Stimulated activated naive CD8-positive, alpha-beta T cell treated with anti-CD3 and anti-CD28 coated beads, Interleukin-15, amount 100 ng/mL, for 72 hours (primary cell): ENCODE data around the gene TUT7.

Experiments
- ATAC-seq: fragments of 150-1000 bp; cut with Tn5 transposase; 2 replicates; pipeline ENCODE4 v1.10.0; 2021; ENCODE audit warnings: mild to moderate bottlenecking, moderate library complexity
- DNase-seq, 2 donors: peaks; one replicate each; pipeline ENCODE4 v3.0.0; 2021 to 2022
- H3K27ac Mint-ChIP-seq, 2 donors: one replicate each; pipeline ENCODE4 v1.8.0; 2022; ENCODE audit warnings: mild to moderate bottlenecking in 2 of 2, mixed read lengths in 2 of 2, moderate library complexity in 2 of 2
- H3K27me3 Mint-ChIP-seq: one replicate; pipeline ENCODE4 v1.8.0; 2022; ENCODE audit warnings: mixed read lengths
- H3K4me1 Mint-ChIP-seq: one replicate; pipeline ENCODE4 v1.8.0; 2022; ENCODE audit warnings: mild to moderate bottlenecking, mixed read lengths
- H3K4me3 Mint-ChIP-seq, 2 donors: one replicate each; pipeline ENCODE4 v1.8.0; 2022; ENCODE audit warnings: mild to moderate bottlenecking in 2 of 2, mixed read lengths in 2 of 2, moderate library complexity in 1 of 2
- H3K9me3 Mint-ChIP-seq, 2 donors: one replicate each; pipeline ENCODE4 v1.8.0; 2022; ENCODE audit warnings: mixed read lengths in 2 of 2

The TUT7 gene

DNA sequence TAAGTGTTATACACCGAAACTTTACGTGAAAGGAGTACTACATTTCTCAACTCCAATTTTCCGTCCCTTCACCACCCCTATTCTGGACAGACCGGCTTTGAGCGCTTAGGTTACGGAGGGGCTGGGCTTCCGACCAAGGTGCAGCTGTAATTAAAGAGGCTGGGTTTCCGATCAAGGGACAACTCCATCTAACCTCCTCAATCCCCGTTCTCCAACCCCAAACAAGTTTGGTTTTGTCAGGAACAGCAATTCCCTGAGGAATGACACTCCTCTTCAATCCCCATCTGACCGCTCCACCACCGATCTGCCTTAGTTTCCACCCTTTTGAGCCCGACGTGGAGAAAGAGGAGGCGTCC is 577 bp downstream of the TUT7 start:
- H3K27ac Mint-ChIP-seq = peak overlapping the region; percentile 98
- ATAC-seq = peak; percentile 45
- H3K4me3 Mint-ChIP-seq = peak overlapping the region; percentile 99 to 100
- peaks cover 42% of the 10 kb centered on the region for H3K4me1 Mint-ChIP-seq
- H3K9me3 Mint-ChIP-seq = no peaks in the 10 kb centered on the region
- H3K27me3 Mint-ChIP-seq = no peaks in the 10 kb centered on the region
- peak in 1 of 2 donors; percentile 37 for DNase-seq

DNA sequence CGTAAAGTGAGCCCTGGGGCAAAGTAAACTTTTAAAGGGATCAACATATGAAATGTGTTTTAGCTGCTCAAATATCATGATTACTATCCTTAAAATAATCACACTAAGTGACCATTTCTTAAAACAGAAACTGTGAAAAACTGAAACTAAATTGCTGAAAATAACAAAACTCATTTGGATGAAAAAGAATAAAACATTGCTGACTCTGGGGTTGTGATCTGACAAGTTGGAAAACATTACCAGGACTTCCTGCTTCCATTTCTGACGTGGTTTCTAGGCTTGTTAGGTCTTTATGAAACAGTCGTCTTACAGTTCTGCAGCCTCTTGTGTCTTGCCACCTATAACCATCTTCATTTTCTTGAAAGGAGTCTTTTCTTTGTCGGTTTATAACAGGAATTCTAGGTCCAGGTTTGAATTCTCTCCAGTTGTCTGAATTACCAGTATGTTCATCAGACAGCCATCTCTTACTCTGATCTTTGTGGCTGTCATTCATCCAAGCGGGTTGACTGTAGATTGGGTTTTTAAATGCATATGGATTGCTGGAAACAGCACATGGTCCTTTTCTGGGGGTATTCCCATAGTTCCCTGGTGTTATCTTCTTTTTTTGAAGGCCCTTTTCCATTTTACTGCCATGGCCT is 1.7 kb downstream of the TUT7 start:
- Mint-ChIP-seq H3K27ac (peak overlapping the region; percentile 71 to 98), H3K9me3 (no peaks in the 10 kb centered on the region), H3K27me3 (no peaks in the 10 kb centered on the region), H3K4me1 (peaks cover 53% of the 10 kb centered on the region), H3K4me3 (peak overlapping the region; percentile 76 to 100)
- DNase-seq (peak in 1 of 2 donors; percentile 16), ATAC-seq (peak; percentile 33)

DNA sequence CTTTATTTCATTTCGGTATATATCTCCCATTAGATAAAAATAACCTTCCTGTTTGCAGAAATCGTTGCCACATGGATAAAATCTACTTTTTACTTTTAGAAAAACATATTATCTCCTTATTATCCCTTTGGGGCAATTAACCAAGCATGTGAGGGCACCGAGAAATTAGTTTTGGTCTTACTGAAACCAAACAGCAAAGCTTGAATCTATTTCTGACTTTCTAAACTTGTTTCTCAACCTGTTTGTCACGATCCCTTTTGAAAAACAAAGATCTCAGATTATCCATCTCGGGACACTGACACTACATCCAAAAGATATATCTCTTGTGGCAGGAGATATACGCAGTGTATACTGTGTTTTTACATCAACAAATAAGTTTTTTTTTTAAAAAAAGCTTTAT is 2.3 kb downstream of the TUT7 start:
- Mint-ChIP-seq H3K27me3 (no peaks in the 10 kb centered on the region), H3K4me3 (peak overlapping the region; percentile 68 to 100), H3K9me3 (no peaks in the 10 kb centered on the region), H3K27ac (peak overlapping the region; percentile 19 to 34), H3K4me1 (peaks cover 53% of the 10 kb centered on the region)
- no peak for ATAC-seq
- no peak for DNase-seq

GRCh38 chr9:86350006-86350760 is 4.0 kb downstream of the TUT7 start:
- no peaks in the 10 kb centered on the region for H3K9me3 Mint-ChIP-seq
- ATAC-seq (no peak), DNase-seq (no peak)
- peak overlapping the region; percentile 44 to 54 for H3K4me3 Mint-ChIP-seq
- H3K27ac Mint-ChIP-seq = no peak overlapping the region
- H3K27me3 Mint-ChIP-seq = no peaks in the 10 kb centered on the region
- H3K4me1 Mint-ChIP-seq = peaks cover 47% of the 10 kb centered on the region

- no peaks in the 10 kb centered on the region for H3K9me3 Mint-ChIP-seq
- DNase-seq (no peak), ATAC-seq (no peak)
- H3K27me3 Mint-ChIP-seq = no peaks in the 10 kb centered on the region
- H3K27ac Mint-ChIP-seq = no peak overlapping the region
- H3K4me1 Mint-ChIP-seq = peaks cover 41% of the 10 kb centered on the region
- H3K4me3 Mint-ChIP-seq = peak overlapping the region in 1 of 2 donors; percentile 54
Measured at GRCh38 chr9:86349271-86349670, 4.9 kb downstream of the TUT7 start.

DNA sequence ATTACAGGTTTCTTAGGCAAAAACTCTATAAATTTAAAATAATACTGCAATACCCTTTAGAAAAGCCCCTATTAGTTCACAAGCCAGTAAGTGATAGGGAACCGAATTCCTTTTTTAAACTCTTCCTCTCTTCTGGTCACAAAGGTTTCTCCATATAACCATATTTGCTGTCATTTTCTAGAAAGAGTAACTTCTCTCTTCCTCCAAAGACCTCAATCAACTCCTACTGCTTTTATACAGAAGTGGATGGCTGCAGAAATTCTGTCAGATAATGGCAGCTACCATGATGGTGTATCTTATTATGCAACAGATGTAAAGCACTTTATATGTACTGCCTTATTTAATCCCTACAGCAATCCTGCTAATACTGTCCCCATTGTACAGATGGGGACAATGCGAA is 6.2 kb downstream of the TUT7 start:
- peaks cover 40% of the 10 kb centered on the region for H3K4me1 Mint-ChIP-seq
- peak overlapping the region in 1 of 2 donors; percentile 2 for H3K27ac Mint-ChIP-seq
- no peaks in the 10 kb centered on the region for H3K9me3 Mint-ChIP-seq
- no peak for DNase-seq
- H3K4me3 Mint-ChIP-seq = peak overlapping the region in 1 of 2 donors; percentile 36
- no peaks in the 10 kb centered on the region for H3K27me3 Mint-ChIP-seq
- ATAC-seq = peak; percentile 3

- no peaks in the 10 kb centered on the region for H3K27me3 Mint-ChIP-seq
- peaks cover 33% of the 10 kb centered on the region for H3K4me1 Mint-ChIP-seq
- DNase-seq (no peak), ATAC-seq (no peak)
- no peak overlapping the region for H3K27ac Mint-ChIP-seq
- no peaks in the 10 kb centered on the region for H3K9me3 Mint-ChIP-seq
- no peak overlapping the region for H3K4me3 Mint-ChIP-seq
Measured at GRCh38 chr9:86344818-86345217, 9.4 kb downstream of the TUT7 start.

DNA sequence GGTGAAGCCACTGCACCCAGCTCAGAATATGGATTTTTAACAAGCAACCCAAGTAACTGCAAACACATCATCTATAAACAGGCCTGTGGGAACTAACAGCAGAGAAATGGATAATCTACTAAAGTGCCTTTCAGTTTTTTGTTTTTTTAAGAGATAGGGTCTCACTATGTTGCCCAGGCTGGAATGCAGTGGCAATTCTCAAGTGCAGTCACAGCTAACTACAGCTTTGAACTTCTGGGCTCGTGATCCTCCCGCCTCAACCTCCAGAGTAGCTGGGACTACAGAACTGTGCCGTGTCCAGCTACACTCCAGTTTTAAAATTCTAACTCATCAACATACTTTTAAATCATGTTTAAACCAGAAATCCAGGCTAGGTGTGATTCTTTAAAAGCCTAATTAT is 11.9 kb downstream of the TUT7 start:
- H3K9me3 Mint-ChIP-seq = no peaks in the 10 kb centered on the region
- DNase-seq (no peak), ATAC-seq (no peak)
- no peak overlapping the region for H3K4me3 Mint-ChIP-seq
- peaks cover 36% of the 10 kb centered on the region for H3K4me1 Mint-ChIP-seq
- no peak overlapping the region for H3K27ac Mint-ChIP-seq
- no peaks in the 10 kb centered on the region for H3K27me3 Mint-ChIP-seq

- H3K4me1 Mint-ChIP-seq = peaks cover 44% of the 10 kb centered on the region
- ATAC-seq (no peak), DNase-seq (no peak)
- no peak overlapping the region for H3K4me3 Mint-ChIP-seq
- H3K27ac Mint-ChIP-seq = no peak overlapping the region
- no peaks in the 10 kb centered on the region for H3K9me3 Mint-ChIP-seq
- no peaks in the 10 kb centered on the region for H3K27me3 Mint-ChIP-seq
Measured at GRCh38 chr9:86341007-86341491, 13.2 kb downstream of the TUT7 start.

DNA sequence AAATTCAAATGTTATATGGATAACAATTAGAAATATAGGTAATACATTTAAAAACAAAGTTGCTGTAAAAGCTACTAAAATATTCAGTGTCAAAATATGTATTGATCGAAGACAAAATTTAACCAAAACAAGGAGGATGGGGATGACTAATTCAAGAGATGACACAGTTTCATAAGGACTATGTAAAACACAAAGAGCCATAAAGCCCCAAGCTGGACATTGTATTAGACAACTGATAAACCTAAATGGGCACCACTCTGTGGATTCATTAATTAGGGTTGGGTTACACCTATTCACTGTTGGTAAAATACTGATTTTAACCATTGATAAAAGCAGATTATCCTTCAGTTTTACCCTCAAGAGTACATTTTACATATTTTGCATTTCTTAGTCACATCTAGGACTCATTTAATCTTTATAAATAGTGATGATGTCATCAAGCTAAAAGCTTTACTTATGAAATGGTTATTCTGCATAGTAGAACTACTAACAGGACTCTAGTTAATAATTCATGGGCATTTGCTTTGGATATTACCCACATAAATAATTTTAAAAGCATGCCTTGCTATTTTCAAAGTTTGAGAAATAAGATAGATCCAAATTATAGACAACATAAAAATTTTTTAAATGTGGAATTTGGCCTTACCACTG is 13.7 kb downstream of the TUT7 start:
- Mint-ChIP-seq H3K4me3 (no peak overlapping the region), H3K9me3 (no peaks in the 10 kb centered on the region), H3K4me1 (peaks cover 44% of the 10 kb centered on the region), H3K27ac (no peak overlapping the region), H3K27me3 (no peaks in the 10 kb centered on the region)
- no peak for DNase-seq
- ATAC-seq = peak; percentile 58

DNA sequence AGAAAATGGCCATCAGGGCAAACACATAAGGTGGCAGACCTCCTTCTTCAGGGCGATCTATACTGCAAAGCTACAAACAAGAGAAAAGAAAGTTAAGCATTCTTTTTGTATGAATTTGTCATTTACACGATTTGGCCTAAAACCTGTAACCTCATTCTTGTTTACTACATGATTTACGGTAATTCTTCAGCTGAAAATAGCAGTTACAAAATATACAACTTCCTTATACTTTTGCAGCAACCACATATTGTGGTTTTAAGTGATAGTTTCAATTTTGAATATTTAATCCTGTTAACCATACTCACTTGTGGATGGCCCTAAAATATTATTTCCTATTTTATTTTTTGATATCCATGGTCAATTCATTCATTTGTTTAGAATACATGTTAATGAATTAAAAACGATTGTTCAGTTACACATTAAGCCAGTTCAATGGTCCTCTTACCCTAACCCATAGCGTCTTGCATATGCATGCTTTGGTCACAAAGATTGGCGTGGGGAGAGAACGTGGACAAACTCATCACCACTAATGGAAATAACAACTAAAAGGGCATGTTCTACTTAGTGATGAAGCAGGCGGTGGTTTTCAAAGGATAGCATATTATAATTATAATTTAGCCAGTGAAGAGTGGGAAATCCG is 16.6 kb downstream of the TUT7 start:
- ATAC-seq (peak; percentile 65), DNase-seq (no peak)
- Mint-ChIP-seq H3K4me3 (peak overlapping the region; percentile 75 to 86), H3K4me1 (peaks cover 44% of the 10 kb centered on the region), H3K27me3 (no peaks in the 10 kb centered on the region), H3K9me3 (no peaks in the 10 kb centered on the region), H3K27ac (peak overlapping the region in 1 of 2 donors; percentile 94)

- no peak overlapping the region for H3K4me3 Mint-ChIP-seq
- H3K9me3 Mint-ChIP-seq = no peaks in the 10 kb centered on the region
- ATAC-seq (no peak), DNase-seq (no peak)
- H3K27ac Mint-ChIP-seq = no peak overlapping the region
- no peaks in the 10 kb centered on the region for H3K27me3 Mint-ChIP-seq
- H3K4me1 Mint-ChIP-seq = peaks cover 36% of the 10 kb centered on the region
Measured at GRCh38 chr9:86336058-86336457, 18.2 kb downstream of the TUT7 start.

GRCh38 chr9:86333651-86334050 is 20.6 kb downstream of the TUT7 start:
- peaks cover 26% of the 10 kb centered on the region for H3K4me1 Mint-ChIP-seq

DNA sequence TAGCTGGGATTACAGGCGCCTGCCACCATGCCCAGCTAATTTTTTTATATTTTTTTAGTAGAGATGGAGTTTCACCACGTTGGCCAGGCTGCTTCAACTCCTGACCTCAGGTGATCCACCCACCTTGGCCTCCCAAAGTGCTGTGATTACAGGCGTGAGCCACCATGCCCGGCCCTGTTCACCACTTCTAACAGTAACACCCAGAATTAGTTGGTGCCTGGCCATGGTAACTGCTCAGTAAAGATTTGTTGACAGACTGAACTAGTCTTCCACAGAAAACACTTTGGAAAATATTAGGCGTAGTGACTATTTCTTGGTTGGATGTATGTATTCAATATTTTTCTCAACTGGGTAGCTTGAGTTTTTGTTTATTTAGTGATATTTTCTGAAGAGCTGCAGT is 24.0 kb downstream of the TUT7 start:
- no peak overlapping the region for H3K27ac Mint-ChIP-seq
- H3K27me3 Mint-ChIP-seq = no peaks in the 10 kb centered on the region
- no peak for DNase-seq
- peaks cover 7% of the 10 kb centered on the region for H3K4me1 Mint-ChIP-seq
- no peak overlapping the region for H3K4me3 Mint-ChIP-seq
- H3K9me3 Mint-ChIP-seq = no peaks in the 10 kb centered on the region
- ATAC-seq = no peak

More at GRCh38 chr9:86333651-86334050, 20.6 kb downstream of the TUT7 start:
- peak overlapping the region in 1 of 2 donors; percentile 6 for H3K27ac Mint-ChIP-seq
- DNase-seq (no peak), ATAC-seq (no peak)
- H3K27me3 Mint-ChIP-seq = no peaks in the 10 kb centered on the region
- H3K4me3 Mint-ChIP-seq = no peak overlapping the region
- H3K9me3 Mint-ChIP-seq = no peaks in the 10 kb centered on the region

GRCh38 chr9:86329649-86330048 is 24.6 kb downstream of the TUT7 start:
- no peak for ATAC-seq
- no peak overlapping the region for H3K4me3 Mint-ChIP-seq
- H3K9me3 Mint-ChIP-seq = no peaks in the 10 kb centered on the region
- peak overlapping the region in 1 of 2 donors; percentile 66 for H3K27ac Mint-ChIP-seq
- DNase-seq = no peak
- no peaks in the 10 kb centered on the region for H3K27me3 Mint-ChIP-seq
- H3K4me1 Mint-ChIP-seq = peaks cover 7% of the 10 kb centered on the region
